GM10266 (cell line): Measurements from ENCODE around the gene BLCAP.

Experiments used
- DNase-seq: peaks from one replicate; pipeline ENCODE4 v3.0.0; 2012; ENCODE audit errors: extremely low spot score
- TF ChIP-seq, protein P1 (sequence below): IDR thresholded peaks from 2 replicates; pipeline ENCODE4 v1.5.1; 2012; ENCODE audit warnings: mild to moderate bottlenecking, low read depth; ENCODE audit not compliant: control insufficient read depth, insufficient read depth; ENCODE audit errors: missing control alignments

Gene BLCAP

GRCh38 chr20:37523012-37523391 is 4.7 kb downstream of the BLCAP start:
- TF ChIP-seq, protein P1, sequence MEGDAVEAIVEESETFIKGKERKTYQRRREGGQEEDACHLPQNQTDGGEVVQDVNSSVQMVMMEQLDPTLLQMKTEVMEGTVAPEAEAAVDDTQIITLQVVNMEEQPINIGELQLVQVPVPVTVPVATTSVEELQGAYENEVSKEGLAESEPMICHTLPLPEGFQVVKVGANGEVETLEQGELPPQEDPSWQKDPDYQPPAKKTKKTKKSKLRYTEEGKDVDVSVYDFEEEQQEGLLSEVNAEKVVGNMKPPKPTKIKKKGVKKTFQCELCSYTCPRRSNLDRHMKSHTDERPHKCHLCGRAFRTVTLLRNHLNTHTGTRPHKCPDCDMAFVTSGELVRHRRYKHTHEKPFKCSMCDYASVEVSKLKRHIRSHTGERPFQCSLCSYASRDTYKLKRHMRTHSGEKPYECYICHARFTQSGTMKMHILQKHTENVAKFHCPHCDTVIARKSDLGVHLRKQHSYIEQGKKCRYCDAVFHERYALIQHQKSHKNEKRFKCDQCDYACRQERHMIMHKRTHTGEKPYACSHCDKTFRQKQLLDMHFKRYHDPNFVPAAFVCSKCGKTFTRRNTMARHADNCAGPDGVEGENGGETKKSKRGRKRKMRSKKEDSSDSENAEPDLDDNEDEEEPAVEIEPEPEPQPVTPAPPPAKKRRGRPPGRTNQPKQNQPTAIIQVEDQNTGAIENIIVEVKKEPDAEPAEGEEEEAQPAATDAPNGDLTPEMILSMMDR, result no peak
- DNase-seq, result no peak

- no peak for DNase-seq
- TF ChIP-seq, protein P1, result no peak
Measured at GRCh38 chr20:37522260-37523011, 5.2 kb downstream of the BLCAP start.

DNA sequence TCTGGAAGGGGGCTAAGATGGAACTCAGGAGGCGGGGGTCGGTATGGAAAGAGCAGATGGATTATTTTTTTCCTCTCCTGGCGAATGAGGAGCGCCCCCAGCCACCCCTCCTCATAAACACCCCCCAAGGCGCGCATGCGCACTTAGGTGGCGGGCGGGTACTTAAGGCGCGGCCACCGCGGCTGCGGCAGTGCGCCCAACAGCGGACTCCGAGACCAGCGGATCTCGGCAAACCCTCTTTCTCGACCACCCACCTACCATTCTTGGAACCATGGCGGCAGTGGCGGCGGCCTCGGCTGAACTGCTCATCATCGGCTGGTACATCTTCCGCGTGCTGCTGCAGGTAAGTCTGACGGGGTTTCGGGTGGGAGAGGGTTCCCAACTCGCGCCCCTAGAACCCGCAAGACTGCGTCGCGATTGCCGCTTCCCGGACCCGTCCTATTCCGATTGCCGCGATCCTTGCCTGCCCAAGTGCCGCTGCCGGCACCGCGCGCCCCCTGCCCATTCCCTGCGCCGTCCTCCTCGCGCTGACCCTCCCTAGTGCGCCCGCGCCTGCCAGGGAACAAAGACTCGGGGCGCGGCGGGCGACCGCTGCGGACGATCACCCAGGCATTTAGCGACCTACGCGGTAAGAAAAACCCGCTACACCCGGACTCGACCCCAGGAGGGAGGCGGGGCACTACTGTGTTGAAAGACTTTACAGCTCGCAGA is 6.5 kb downstream of the BLCAP start, which contains the start of gene NNAT:
TSS of gene NNAT (plus strand) at position 190 of the 711 bp plus-strand sequence. CDS start at position 272, 82 bp downstream.
- TF ChIP-seq, protein P1, result no peak
- DNase-seq, result peak; percentile 57

DNA sequence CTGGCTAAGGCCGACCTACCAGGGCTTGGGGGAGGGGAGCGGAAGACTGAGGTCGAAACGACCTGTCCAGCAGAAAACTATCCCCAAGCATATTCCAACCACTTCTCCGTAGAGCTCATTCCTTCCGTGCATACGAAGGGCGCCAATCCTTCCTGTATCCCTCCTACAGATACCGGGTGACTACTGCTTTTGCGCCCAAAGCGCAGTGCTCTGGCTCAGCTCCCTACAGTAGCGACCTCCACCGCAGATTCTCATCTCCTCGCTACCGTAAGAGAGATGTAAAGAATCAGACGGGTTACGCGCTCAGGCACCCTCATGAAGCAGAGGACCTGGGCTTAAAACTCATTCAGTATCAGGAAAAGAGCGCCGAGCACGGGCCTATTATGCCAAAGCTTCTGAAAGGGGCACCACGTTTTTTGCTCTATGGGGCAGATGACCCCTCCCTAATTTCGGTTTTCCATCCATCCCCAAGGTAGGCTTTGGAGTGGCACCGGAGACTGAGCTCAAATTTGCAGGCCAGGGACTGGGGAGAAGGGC is 7.2 kb downstream of the BLCAP start:
- DNase-seq, result no peak
- TF ChIP-seq, protein P1, result no peak

- DNase-seq, result no peak
- TF ChIP-seq, protein P1, result no peak
Measured at GRCh38 chr20:37519508-37520418, 7.9 kb downstream of the BLCAP start.

DNA sequence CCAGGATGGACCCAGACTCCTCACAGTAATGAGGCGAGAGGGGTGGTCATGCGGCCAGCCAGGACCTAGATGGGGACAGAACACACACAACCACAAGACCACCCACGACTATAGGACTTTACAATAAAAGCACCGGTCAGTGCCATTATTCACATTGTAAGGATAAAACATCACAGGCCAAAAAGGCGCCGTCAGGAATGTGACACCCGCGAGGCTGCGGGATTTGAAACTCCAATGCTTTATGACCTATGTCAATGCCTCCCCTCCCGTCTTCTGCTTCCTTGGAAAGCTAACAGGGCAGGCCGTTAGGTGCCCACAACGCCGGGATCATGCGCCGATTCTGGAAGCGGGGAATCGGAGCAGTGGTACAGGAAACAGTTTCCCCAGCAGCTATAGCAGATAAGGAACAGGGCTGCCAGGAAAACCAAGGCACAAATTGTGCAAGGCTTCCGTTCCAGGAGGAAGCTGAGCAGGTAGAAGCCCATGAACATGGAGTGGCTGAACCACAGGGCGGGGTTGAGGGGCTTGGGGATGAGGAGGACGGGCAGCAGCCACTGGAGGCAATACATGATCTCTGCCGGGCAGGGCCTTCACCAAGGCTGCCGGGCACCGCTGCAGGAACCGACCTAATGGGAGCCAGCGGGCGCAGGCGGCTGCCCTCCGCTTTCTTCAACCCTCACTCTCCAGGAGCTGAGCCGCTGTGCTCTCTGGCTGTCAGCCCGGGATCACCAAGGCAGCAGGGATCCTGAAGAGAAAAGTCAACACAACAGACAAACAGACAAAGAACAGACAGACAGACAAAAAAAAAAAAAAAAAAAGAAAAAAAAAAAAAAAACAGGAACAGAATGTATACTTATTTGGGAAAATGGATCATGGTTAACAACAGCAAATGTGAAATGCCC is 8.8 kb downstream of the BLCAP start:
- TF ChIP-seq, protein P1, result no peak
- no peak for DNase-seq
